Colon (tissue), 2 donors: ENCODE data around the gene PSPH.
"Not testable (repeated sequence)": the region's sequence is repeated elsewhere in the genome, so short reads cannot be mapped to it uniquely, and the experiment has no call there.

ENCODE experiments used
- FAIRE-seq: peaks from 2 replicates; lab custom pipeline; 2012; peaks lifted over from hg19 to GRCh38; lab: Jason Lieb, UNC
- donor health status: control.
- donor health status: control.

The PSPH gene

GRCh38 chr7:56051339-56052191 lies at the start of gene PSPH, which contains the start of gene CCT6A:
PSPH (minus strand) TSS chr7:56051444; CDS start chr7:56021212, 30,232 bp downstream.
CCT6A (plus strand) TSS chr7:56051765; CDS start chr7:56051849, 84 bp downstream.
- FAIRE-seq, result no peak

GRCh38 chr7:56099653-56100052 lies 48.4 kb upstream of the PSPH start:
- no peak for FAIRE-seq

- not testable (repeated sequence) for FAIRE-seq
These were observed 47.2 kb upstream of the PSPH start for GRCh38 chr7:56098187-56099008.

GRCh38 chr7:56097700-56098099 lies 46.5 kb upstream of the PSPH start:
- FAIRE-seq, result no peak

GRCh38 chr7:56092789-56093531 lies 41.7 kb upstream of the PSPH start, which contains the start of gene PHKG1:
PHKG1 (minus strand) TSS chr7:56092952; CDS start chr7:56088941, 4,011 bp downstream.
- FAIRE-seq, result no peak

GRCh38 chr7:56092388-56092787 lies 41.1 kb upstream of the PSPH start:
- FAIRE-seq, result not testable (repeated sequence)

GRCh38 chr7:56091591-56091990 lies 40.3 kb upstream of the PSPH start:
- no peak for FAIRE-seq

- no peak for FAIRE-seq
These were observed 36.2 kb upstream of the PSPH start for GRCh38 chr7:56087445-56087844.

GRCh38 chr7:56086761-56087160 lies 35.5 kb upstream of the PSPH start:
- no peak for FAIRE-seq

GRCh38 chr7:56083150-56083785 lies 32.0 kb upstream of the PSPH start:
- FAIRE-seq, result no peak

GRCh38 chr7:56081626-56082340 lies 30.5 kb upstream of the PSPH start:
- FAIRE-seq, result no peak

GRCh38 chr7:56080726-56081435 lies 29.6 kb upstream of the PSPH start:
- FAIRE-seq, result not testable (repeated sequence)

- FAIRE-seq, result no peak
These were observed 28.4 kb upstream of the PSPH start for GRCh38 chr7:56079450-56080185.

- FAIRE-seq, result no peak
These were observed 27.0 kb upstream of the PSPH start for GRCh38 chr7:56078196-56078595.

GRCh38 chr7:56077681-56078080 lies 26.4 kb upstream of the PSPH start:
- FAIRE-seq, result no peak

GRCh38 chr7:56074371-56074791 lies 23.1 kb upstream of the PSPH start:
- FAIRE-seq, result no peak

- FAIRE-seq, result not testable (repeated sequence)
These were observed 15.1 kb upstream of the PSPH start for GRCh38 chr7:56066376-56066775.

GRCh38 chr7:56063882-56064625 lies 12.8 kb upstream of the PSPH start, which contains the start of gene SUMF2:
SUMF2 (plus strand) TSS chr7:56064286; CDS start chr7:56064312, 26 bp downstream.
- no peak for FAIRE-seq

- FAIRE-seq, result no peak
These were observed 12.2 kb upstream of the PSPH start for GRCh38 chr7:56063500-56063881.
